KOPT-K1 (cell line): Measurements from ENCODE around the gene FNDC7.
"Not testable (repeated sequence)": the region's sequence is repeated elsewhere in the genome, so short reads cannot be mapped to it uniquely, and the experiment has no call there.

Source experiments
- H3K27ac ChIP-seq: fragments of 200-600 bp; sonication (generic); 2 replicates; pipeline ENCODE4 v1.5.1; 2016; ENCODE audit warnings: antibody characterized with exemption, mild to moderate bottlenecking, low read depth, low read length; ENCODE audit not compliant: poor library complexity, severe bottlenecking
- H3K36me3 ChIP-seq: fragments of 200-600 bp; sonication (generic); 2 replicates; pipeline ENCODE4 v1.5.1; 2017; ENCODE audit warnings: antibody characterized with exemption, mild to moderate bottlenecking, low read length, moderate library complexity; ENCODE audit not compliant: insufficient read depth
- H3K9me3 ChIP-seq: fragments of 200-600 bp; sonication (generic); 2 replicates; pipeline ENCODE4 v1.5.1; 2017; ENCODE audit warnings: antibody characterized with exemption, low read length, mild to moderate bottlenecking; ENCODE audit not compliant: insufficient read depth, poor library complexity, severe bottlenecking

Gene FNDC7

GRCh38 chr1:108686614-108687313, 25.9 kb upstream of the FNDC7 start:
- Histone ChIP-seq H3K36me3 (no peaks in the 10 kb centered on the region), H3K9me3 (no peaks in the 10 kb centered on the region), H3K27ac (no peak overlapping the region)

- Histone ChIP-seq H3K27ac (peak overlapping the region; percentile 94), H3K9me3 (no peaks in the 10 kb centered on the region)
Measured at GRCh38 chr1:108691128-108691941, 21.4 kb upstream of the FNDC7 start.

GRCh38 chr1:108691942-108692723, 20.6 kb upstream of the FNDC7 start, which contains the start of gene PRPF38B:
PRPF38B (plus strand) TSS chr1:108692310; CDS start chr1:108692592, 282 bp downstream.
- peak within 1 kb of the TSS; percentile 94 for H3K27ac ChIP-seq
- H3K36me3 ChIP-seq = peaks cover 28% of the 10 kb centered on the region
- no peaks in the 10 kb centered on the region for H3K9me3 ChIP-seq

More at GRCh38 chr1:108691128-108691941, 21.4 kb upstream of the FNDC7 start:
- peaks cover 20% of the 10 kb centered on the region for H3K36me3 ChIP-seq

- Histone ChIP-seq H3K9me3 (no peaks in the 10 kb centered on the region), H3K36me3 (peaks cover 36% of the 10 kb centered on the region), H3K27ac (peak overlapping the region; percentile 94)
Measured at GRCh38 chr1:108692724-108693655, 19.7 kb upstream of the FNDC7 start.

GRCh38 chr1:108695535-108695934, 17.2 kb upstream of the FNDC7 start:
- Histone ChIP-seq H3K27ac (no peak overlapping the region), H3K9me3 (no peaks in the 10 kb centered on the region), H3K36me3 (peaks cover 62% of the 10 kb centered on the region)

GRCh38 chr1:108699375-108700332, 13.1 kb upstream of the FNDC7 start:
- peaks cover 77% of the 10 kb centered on the region for H3K36me3 ChIP-seq
- no peaks in the 10 kb centered on the region for H3K9me3 ChIP-seq

GRCh38 chr1:108701176-108701849, 11.4 kb upstream of the FNDC7 start:
- Histone ChIP-seq H3K27ac (no peak overlapping the region), H3K36me3 (peaks cover 62% of the 10 kb centered on the region), H3K9me3 (no peaks in the 10 kb centered on the region)

More at GRCh38 chr1:108699375-108700332, 13.1 kb upstream of the FNDC7 start:
- no peak overlapping the region for H3K27ac ChIP-seq

GRCh38 chr1:108702109-108702508, 10.6 kb upstream of the FNDC7 start:
- H3K9me3 ChIP-seq, H3K27ac ChIP-seq: not testable (repeated sequence)
- H3K36me3 ChIP-seq = peaks cover 54% of the 10 kb centered on the region

- H3K9me3 ChIP-seq = no peaks in the 10 kb centered on the region
- H3K36me3 ChIP-seq = peaks cover 35% of the 10 kb centered on the region
- H3K27ac ChIP-seq = no peak overlapping the region
Measured at GRCh38 chr1:108703939-108704338, 8.8 kb upstream of the FNDC7 start.

- H3K9me3 ChIP-seq = no peaks in the 10 kb centered on the region
- no peak overlapping the region for H3K27ac ChIP-seq
Measured at GRCh38 chr1:108704496-108704895, 8.2 kb upstream of the FNDC7 start.

GRCh38 chr1:108706643-108707042, 6.1 kb upstream of the FNDC7 start:
- Histone ChIP-seq H3K36me3 (peaks cover 8% of the 10 kb centered on the region), H3K9me3 (no peaks in the 10 kb centered on the region), H3K27ac (no peak overlapping the region)

More at GRCh38 chr1:108704496-108704895, 8.2 kb upstream of the FNDC7 start:
- peaks cover 30% of the 10 kb centered on the region for H3K36me3 ChIP-seq

- H3K36me3 ChIP-seq = no peaks in the 10 kb centered on the region
- H3K27ac ChIP-seq = no peak overlapping the region
- H3K9me3 ChIP-seq = no peaks in the 10 kb centered on the region
Measured at GRCh38 chr1:108708691-108709660, 3.7 kb upstream of the FNDC7 start.
